NOMO-1 treated with dmso at 0.1 percent for 144 hours (cell line): ENCODE measurements around the gene CAMSAP1.

Experiments
- DNase-seq: peaks from one replicate; lab custom pipeline; 2025; ENCODE audit not compliant: unreplicated experiment; lab: John Stamatoyannopoulos, UW

The CAMSAP1 gene

GRCh38 chr9:135761845-135762168 is 145.5 kb downstream of the CAMSAP1 start:
- no peak for DNase-seq

GRCh38 chr9:135761150-135761844 is 146.0 kb downstream of the CAMSAP1 start:
- DNase-seq, result no peak

GRCh38 chr9:135760465-135760864 is 146.9 kb downstream of the CAMSAP1 start:
- no peak for DNase-seq

- DNase-seq, result no peak
Observed at GRCh38 chr9:135759676-135760300, 147.6 kb downstream of the CAMSAP1 start.

GRCh38 chr9:135758870-135759269 is 148.5 kb downstream of the CAMSAP1 start:
- DNase-seq, result no peak
